Thyroid gland (tissue), 4 donors: ENCODE measurements around the gene TPD52L3.

Source experiments
- POLR2A ChIP-seq, 2 donors: fragments of 450-650 bp; IDR thresholded peaks; one replicate each; pipeline ENCODE4 v1.6.1; 2017; ENCODE audit warnings: antibody characterized with exemption in 2 of 2, mild to moderate bottlenecking in 2 of 2, moderate library complexity in 1 of 2
- TF ChIP-seq, protein P1 (sequence below), 6 experiments: fragments of 200-600 bp in 3 of 6; fragments of 450-650 bp in 3 of 6; sonication (generic) in 3 of 6; IDR thresholded peaks; one replicate each; pipeline ENCODE4 v1.5.1; 2016 to 2019; ENCODE audit warnings: antibody characterized with exemption in 6 of 6, mild to moderate bottlenecking in 2 of 6, inconsistent platforms in 1 of 6, moderate library complexity in 1 of 6

DNA sequence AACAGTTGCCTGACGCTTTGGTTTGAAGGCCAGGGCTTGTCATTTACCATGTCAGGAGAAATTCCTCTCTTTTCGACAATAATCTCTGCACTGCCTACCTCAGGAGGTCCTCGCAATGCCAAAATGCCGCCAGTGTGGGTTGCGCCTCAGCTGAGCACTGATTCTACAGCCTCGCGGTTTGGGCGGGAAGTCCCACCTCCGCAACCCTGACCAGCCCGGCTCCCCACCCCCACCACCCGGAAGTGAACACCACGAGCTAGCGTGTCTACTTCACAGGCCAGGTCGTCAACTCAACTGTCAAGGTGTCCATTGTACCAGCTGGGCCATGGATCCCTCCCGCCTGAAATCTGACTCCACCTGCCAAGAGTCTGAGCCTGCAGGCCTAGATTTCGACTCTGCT lies at the start of gene TPD52L3:
- TF ChIP-seq, protein P1, sequence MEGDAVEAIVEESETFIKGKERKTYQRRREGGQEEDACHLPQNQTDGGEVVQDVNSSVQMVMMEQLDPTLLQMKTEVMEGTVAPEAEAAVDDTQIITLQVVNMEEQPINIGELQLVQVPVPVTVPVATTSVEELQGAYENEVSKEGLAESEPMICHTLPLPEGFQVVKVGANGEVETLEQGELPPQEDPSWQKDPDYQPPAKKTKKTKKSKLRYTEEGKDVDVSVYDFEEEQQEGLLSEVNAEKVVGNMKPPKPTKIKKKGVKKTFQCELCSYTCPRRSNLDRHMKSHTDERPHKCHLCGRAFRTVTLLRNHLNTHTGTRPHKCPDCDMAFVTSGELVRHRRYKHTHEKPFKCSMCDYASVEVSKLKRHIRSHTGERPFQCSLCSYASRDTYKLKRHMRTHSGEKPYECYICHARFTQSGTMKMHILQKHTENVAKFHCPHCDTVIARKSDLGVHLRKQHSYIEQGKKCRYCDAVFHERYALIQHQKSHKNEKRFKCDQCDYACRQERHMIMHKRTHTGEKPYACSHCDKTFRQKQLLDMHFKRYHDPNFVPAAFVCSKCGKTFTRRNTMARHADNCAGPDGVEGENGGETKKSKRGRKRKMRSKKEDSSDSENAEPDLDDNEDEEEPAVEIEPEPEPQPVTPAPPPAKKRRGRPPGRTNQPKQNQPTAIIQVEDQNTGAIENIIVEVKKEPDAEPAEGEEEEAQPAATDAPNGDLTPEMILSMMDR (IDR thresholded peaks at IDR 0.05): no peak
- TF ChIP-seq POLR2A (IDR thresholded peaks at IDR 0.05): no peak
